KOPT-K1 (cell line): ENCODE measurements around the gene PWWP2B.
"Not testable (repeated sequence)": the region's sequence is repeated elsewhere in the genome, so short reads cannot be mapped to it uniquely, and the experiment has no call there.

ENCODE experiments used
- H3K27ac ChIP-seq: fragments of 200-600 bp; sonication (generic); 2 replicates; pipeline ENCODE4 v1.5.1; 2016; ENCODE audit warnings: antibody characterized with exemption, mild to moderate bottlenecking, low read depth, low read length; ENCODE audit not compliant: poor library complexity, severe bottlenecking
- H3K36me3 ChIP-seq: fragments of 200-600 bp; sonication (generic); 2 replicates; pipeline ENCODE4 v1.5.1; 2017; ENCODE audit warnings: antibody characterized with exemption, mild to moderate bottlenecking, low read length, moderate library complexity; ENCODE audit not compliant: insufficient read depth
- H3K9me3 ChIP-seq: fragments of 200-600 bp; sonication (generic); 2 replicates; pipeline ENCODE4 v1.5.1; 2017; ENCODE audit warnings: antibody characterized with exemption, low read length, mild to moderate bottlenecking; ENCODE audit not compliant: insufficient read depth, poor library complexity, severe bottlenecking

The PWWP2B gene

DNA sequence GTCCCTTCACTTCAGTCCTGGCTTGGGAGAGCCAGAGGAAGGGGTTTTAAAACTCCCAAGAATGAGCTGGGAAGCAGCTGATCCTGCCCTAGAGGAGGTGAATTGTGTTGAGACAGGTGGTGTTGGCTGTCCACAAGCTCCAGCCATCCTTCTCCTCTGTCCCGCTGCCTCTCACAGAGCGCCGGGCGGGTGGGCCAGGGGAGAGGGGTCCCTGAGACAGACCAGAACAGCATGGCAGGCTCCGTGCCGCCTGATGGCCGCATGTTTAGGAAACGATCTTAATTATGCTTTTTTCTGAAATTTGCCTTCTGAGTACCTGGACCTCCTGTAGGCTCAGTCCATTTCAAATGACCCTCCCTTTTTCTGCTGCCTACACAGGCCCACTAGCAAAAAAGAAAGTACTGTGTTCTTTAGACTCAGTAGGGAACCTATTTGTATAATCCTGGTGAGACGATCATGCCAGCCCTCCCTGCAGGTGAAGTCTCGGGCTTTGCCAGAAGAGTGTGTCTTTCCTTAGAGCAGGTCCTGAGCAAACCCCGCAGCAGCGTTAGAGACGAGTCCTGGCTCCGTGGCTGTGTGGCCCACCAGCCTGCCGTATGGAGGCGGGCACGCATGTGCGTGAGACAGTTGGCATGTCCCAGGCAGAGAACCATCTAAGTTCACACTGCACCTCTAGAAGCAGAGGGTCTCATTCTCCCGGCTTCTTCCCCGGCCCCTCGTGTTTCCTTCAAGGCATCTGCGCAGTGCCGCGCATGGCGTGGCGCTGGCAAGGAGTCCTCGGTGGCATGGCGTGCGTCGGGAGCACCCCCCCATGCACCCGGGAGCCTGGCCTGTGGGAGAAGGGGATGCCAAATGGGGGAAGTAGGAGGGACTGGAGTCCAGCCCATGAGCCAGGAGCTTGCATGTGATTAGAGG, 26.3 kb upstream of the PWWP2B start:
- H3K36me3 ChIP-seq = no peaks in the 10 kb centered on the region
- H3K27ac ChIP-seq = no peak overlapping the region
- H3K9me3 ChIP-seq = no peaks in the 10 kb centered on the region

DNA sequence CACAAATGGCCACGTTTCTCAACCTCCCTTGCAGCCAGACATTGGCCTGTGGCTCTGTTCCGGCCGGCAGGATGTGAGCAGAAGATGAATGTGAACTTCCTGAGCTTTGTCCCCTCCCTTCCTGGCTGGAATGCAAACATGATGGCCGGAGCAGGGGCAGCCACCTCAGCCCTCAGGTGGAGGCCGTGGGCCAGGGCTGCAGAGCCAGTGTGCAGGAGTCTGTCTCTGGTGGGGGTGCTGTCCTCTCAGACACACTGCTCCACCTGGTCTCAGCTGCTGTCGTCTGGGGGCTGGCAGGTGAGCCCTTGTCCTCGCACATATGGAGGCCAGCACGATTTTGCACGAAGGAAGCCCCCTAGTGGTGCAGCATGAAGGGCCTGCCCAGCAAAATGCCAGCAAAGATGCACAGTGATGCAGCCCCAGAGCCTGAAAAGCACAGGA, 25.3 kb upstream of the PWWP2B start:
- H3K36me3 ChIP-seq = no peaks in the 10 kb centered on the region
- no peaks in the 10 kb centered on the region for H3K9me3 ChIP-seq
- no peak overlapping the region for H3K27ac ChIP-seq

DNA sequence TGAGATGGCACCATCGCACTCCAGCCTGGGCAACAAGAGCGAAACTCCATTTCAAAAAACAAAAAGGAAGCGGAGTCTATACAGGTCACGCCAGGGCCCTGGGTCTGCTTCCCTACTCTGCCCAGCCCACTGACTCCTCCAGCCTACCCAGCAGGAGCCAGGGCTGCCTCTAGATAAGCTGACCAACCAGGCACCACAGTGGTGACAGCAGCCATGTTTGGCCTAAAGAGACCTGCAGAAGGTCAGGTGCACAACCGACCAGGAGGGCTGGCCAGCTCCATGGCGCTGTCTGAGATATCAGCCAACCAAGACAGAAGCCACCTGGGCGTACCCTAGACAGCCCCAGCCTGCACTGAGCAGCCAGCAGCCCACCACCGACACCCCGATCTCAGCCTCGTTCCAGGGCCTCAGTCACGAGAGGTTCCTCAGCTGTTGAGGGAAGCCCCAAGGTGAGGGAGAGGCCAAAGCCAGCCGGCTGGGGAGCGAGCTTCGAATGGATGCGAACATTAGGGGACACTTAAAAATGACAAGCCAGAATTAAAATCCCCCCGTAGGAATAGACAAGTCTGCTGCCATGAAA, 24.4 kb upstream of the PWWP2B start:
- Histone ChIP-seq H3K27ac (no peak overlapping the region), H3K36me3 (no peaks in the 10 kb centered on the region), H3K9me3 (no peaks in the 10 kb centered on the region)

DNA sequence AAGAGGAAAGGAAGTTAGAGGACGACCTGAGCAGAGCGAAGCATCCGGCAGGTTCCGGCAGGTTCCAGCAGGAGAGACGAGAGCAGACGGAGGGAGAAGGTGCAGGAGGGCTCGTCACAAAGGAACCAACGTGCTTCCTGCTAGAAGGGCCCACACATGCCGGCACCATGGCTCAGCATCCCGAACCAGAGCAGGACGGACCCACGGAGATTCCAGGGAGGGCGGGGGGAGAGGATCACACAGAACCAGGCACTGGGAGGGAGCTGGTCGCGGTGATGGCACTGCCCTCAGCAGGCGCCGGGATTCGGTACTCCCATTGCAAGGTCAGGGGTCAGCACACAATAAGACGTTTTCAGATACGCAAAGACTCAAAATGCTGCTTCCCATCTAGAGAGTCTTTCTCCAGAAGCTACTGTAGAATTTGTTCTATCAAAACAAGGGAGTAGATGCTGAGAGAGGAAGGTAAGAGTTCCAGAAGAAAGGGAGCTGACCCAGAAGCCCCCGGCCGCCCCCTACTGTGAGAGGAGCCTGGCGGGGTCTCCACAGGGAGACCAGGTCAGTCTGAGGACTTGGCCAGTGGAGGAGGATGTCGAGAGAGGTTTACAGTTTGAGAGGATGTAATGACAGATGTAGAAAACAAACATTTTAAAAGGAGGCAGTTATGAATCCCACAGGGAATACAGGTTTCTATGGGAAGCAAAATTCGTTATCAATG, 23.6 kb upstream of the PWWP2B start:
- no peaks in the 10 kb centered on the region for H3K9me3 ChIP-seq
- no peaks in the 10 kb centered on the region for H3K36me3 ChIP-seq
- no peak overlapping the region for H3K27ac ChIP-seq

DNA sequence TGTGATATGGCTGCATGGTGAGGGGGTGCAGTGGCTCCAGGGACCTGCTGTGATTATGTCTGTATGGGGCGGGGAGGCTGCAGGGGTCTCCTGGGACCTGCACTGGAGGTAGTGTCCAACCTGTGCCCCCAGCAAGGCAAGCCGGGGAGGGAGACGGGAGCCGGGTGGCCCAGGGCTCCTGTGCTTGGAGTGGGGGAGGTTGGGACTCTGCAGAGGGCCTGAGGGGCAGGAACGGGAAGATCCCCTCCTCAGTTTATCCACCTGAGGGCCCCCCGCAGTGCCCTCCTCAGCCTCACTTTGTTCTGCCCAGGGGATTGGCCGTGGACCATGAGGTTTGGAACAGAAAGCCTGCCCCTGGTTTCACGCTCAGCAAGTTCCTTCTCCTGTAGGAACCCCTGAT, 22.8 kb upstream of the PWWP2B start:
- Histone ChIP-seq H3K27ac (no peak overlapping the region), H3K9me3 (no peaks in the 10 kb centered on the region), H3K36me3 (no peaks in the 10 kb centered on the region)

DNA sequence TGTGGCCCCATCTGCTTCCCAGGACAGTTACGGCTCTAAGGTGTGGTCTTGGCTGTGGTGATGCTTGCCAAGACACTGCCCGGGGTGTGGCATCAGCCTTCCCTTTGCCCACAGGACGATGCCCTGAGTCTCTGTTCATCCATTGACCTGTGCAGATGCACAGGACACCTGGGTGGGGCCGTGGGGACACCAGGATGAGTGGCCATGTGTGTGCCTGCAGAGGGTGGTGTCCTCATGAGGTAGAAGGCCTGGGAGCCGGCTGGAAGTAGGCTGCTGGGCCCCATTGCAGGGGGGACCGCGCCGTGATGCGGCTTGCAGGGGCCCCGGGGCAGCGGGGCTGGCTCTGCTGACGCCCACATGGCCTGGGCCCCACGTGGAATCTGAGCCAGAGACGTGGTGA, 22.4 kb upstream of the PWWP2B start:
- H3K36me3 ChIP-seq = no peaks in the 10 kb centered on the region
- no peak overlapping the region for H3K27ac ChIP-seq
- H3K9me3 ChIP-seq = no peaks in the 10 kb centered on the region

DNA sequence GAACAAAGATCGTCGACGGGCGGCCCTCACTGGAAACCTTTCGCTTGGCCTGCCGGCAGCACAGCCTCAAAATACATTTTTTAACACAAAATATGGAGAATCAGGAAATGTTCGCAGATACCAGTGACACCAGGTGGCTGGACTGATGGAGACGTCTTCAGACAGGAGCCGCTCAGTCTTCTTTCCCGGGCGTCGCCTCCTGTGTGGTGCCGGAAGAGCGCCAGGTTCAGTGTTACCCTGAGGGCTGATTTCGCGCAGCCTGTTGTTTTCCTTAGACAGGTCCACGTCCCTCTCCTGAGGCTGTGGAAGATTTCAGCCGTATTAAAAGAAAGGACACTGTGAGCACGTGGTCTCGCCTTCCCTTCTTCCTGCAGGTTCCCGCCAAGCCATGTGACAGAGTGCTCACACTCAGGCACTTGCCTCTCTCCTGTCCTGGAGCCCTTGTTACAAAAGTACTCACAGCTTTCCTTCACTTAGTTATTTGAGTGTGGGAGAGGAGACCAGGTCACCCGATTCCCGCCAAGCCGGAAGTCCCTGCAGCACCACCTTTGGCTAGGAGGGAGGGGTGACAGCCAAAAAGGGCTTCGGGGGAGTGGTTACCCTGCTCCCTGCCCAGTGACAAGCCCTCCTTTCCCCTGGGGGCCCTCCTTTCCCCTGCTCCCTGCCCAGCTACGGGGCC, 21.7 kb upstream of the PWWP2B start:
- no peaks in the 10 kb centered on the region for H3K36me3 ChIP-seq
- no peaks in the 10 kb centered on the region for H3K9me3 ChIP-seq
- H3K27ac ChIP-seq = no peak overlapping the region

DNA sequence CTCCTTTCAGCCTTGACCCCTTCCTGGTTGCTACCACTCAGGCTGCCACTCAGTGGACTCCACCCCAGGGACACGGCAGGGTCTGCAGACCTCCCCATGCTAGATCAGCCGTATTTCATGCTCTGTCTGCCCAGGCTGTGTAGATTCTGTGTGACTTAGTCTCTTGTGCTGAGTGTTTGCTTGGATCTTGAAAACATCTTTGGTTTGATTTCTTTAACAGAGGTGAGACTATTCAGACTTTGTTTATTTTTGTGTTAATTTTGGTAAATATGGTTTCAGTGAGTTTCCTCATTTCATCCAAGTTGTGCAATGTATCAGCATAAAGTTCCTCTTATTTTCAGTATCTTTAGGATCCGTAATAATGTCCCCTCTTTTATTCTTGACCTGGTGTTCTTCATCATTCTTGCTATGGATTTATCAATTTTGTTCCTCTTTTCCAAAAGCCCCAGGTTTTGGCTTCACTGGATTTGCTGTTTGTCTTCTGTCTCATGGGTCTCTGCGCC, 21.2 kb upstream of the PWWP2B start:
- no peaks in the 10 kb centered on the region for H3K36me3 ChIP-seq
- H3K9me3 ChIP-seq = no peaks in the 10 kb centered on the region
- no peak overlapping the region for H3K27ac ChIP-seq

DNA sequence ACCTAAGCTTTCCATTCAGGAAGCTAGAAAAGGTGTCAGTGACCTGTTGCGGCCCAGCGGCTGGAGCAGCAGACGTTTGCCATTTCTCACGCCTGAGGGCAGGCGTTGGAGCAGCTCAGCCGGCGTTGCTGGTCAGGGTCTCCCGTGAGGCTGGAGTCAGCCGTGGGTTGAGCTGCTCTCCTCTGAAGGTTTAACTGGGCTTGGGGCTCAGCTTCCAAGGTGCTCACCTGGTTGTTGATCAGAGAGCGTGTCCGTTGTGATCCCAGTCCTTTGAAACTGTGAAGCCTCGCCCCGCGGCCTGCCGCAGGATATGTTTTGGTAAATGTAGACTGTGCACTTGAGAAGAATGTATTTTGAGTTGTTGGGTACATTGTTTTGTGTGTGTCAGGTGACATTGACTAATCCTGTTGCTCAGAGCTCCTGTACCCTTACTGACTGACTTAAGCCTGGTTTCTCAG, 20.6 kb upstream of the PWWP2B start:
- Histone ChIP-seq H3K27ac (no peak overlapping the region), H3K9me3 (no peaks in the 10 kb centered on the region)

DNA sequence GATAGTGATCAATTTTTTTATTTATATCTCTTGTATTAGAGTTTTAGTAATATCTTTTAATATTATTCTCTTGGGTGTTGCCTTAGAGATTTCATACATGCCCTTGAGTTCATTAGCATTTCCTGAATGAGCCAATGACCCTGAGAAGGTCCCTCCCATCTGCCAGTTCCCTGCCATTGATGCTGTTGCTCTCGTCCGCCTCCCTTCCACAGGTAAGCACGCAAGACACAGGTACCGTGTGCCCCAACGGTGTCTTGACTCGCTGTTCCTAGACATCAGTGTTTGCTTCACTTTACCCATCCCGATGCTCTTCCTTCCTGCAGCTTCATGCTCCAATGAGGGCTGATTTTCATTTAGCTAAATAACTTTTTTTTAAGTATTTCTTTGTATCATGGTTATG, 19.7 kb upstream of the PWWP2B start:
- no peaks in the 10 kb centered on the region for H3K9me3 ChIP-seq
- no peaks in the 10 kb centered on the region for H3K36me3 ChIP-seq
- H3K27ac ChIP-seq = no peak overlapping the region

More for the DNA sequence above, 20.6 kb upstream of the PWWP2B start:
- H3K36me3 ChIP-seq = no peaks in the 10 kb centered on the region

DNA sequence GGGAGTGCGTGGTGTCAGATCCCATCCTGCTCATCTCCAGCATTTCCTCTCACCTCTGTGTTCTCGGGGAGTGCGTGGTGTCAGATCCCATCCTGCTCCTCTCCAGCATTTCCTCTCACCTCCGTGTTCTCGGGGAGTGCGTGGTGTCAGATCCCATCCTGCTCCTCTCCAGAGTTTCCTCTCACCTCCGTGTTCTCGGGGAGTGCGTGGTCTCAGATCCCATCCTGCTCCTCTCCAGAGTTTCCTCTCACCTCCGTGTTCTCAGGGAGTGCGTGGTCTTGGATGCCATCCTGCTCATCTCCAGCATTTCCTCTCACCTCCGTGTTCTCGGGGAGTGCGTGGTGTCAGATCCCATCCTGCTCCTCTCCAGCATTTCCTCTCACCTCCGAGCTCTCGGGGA, 18.0 kb upstream of the PWWP2B start:
- not testable (repeated sequence) for H3K36me3 ChIP-seq, H3K9me3 ChIP-seq, H3K27ac ChIP-seq

DNA sequence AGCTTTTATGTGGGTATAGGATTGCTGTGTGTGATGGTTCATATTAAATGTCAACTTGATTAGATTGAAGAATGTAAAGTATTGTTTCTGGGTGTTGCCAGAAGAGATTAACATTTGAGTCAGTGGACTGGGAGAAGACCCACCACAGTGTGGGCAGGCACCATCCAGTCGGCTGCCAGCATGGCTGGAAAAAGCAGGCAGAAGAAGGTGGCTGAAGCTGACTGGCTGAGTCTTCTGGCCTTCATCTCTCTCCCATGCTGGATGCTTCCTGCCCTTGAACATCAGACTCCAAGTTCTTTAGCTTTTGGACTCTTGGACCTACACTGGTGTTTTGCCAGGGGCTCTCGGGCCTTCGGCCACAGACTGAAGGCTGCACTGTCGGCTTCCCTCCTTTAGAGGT, 16.0 kb upstream of the PWWP2B start:
- not testable (repeated sequence) for H3K27ac ChIP-seq, H3K36me3 ChIP-seq

DNA sequence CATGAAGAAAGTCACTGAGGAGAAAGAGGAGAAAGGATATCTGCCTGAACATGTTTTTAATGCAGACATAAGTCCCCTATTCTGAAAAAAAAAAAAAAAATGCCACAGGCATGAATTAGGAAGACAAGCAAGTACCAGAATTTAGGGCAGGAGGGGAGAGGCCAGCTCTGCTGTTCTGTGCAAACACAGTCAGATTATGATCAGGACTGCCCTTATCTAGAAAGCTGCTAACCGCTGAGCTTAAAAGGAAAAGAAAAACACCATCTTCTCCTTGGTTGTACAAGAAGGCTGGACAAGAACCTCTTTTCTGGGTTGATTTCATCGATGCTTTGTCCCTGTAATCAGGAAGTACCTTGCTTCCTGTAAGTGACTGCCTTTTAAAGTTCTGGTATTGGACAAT, 15.3 kb upstream of the PWWP2B start:
- H3K27ac ChIP-seq = no peak overlapping the region
- no peaks in the 10 kb centered on the region for H3K9me3 ChIP-seq
- no peaks in the 10 kb centered on the region for H3K36me3 ChIP-seq

More for the DNA sequence above, 16.0 kb upstream of the PWWP2B start:
- H3K9me3 ChIP-seq = not testable (repeated sequence)

DNA sequence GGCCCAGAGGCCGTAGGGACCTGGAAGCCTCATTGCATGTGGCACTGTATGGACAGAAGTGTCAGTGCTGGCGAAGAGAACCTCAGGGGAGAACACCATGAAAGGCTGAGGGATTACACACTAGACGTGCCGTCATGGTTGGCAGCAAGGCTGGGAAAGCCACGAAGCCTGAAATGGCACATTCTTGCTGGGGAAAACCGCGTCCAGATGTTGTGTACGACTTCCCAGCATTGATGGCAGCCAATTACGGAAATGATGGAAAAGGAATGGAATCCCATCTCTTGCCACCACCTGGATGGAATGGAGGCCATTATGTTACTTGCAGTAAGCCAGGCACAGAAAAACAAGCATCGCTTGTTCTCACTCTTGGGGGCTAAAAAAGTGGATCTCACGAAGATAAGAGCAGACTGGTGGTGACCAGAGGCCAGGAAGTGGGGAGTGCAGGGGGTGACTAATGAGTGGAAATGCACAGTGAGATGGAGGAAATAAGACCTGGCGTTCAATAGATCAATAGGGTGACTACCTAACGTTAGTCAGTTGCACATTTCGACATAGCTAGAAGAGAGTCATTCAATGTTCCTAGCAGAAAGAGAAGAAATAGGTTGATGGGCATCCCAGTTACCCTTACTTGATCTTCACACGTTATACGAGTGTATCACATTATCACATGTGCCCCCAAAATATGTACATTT, 14.6 kb upstream of the PWWP2B start:
- H3K36me3 ChIP-seq = no peaks in the 10 kb centered on the region
- no peaks in the 10 kb centered on the region for H3K9me3 ChIP-seq
- no peak overlapping the region for H3K27ac ChIP-seq
